Measurements from ENCODE around the gene SIGLEC14. TPM values are rescaled to one million over a fixed set of nuclear protein-coding genes. Genes with fewer than 3 reads are reported as not detected.
"Not testable (repeated sequence)": the region's sequence is repeated elsewhere in the genome, so short reads cannot be mapped to it uniquely, and the experiment has no call there.

The SIGLEC14 gene
- 1 to 10 TPM in 1 of 3 donors, under 1 TPM in 2; 0.12 to 1.9 (median 0.99) TPM for polyA plus RNA-seq

DNA sequence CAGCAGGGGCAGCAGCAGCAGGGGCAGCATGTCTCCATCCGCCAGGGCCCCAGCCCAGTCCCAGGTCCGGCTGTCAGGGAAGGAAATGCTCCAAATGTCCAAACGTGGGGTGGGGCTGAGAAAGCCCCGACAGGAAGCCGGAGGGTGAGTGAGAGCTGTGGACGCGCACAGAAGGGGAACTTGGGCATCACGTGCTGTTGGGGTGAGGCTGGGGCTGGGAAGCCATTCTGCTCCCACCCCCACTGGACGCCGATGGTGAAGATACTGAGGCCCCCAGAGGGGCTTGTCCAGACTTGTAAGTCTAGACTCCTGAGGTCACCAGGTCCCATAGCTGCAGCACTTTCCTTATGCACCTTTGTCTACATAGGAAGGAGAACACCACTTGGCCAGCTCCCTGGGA is at the start of gene SIGLEC14:
Gene SIGLEC14, minus strand, starts transcription at position 96 of the 400 bp plus-strand sequence. Its CDS starts 66 bp downstream, at position 30.
- not testable (repeated sequence) for H3K9me3 Mint-ChIP-seq; H3K4me3 Mint-ChIP-seq; H3K27ac Mint-ChIP-seq; H3K27me3 Mint-ChIP-seq (ENCODE audit: low read depth in 3 of 3); H3K36me3 Mint-ChIP-seq; DNase-seq; H3K4me1 Mint-ChIP-seq

GRCh38 chr19:51695702-51696315 is 49.2 kb upstream of the SIGLEC14 start:
- Mint-ChIP-seq H3K27me3 (ENCODE audit: low read depth in 3 of 3) (peaks cover 6 to 11% (median 8%) of the 10 kb centered on the region in 3 donors), H3K36me3 (peaks cover 0 to 5% (median 0%) of the 10 kb centered on the region in 3 donors), H3K27ac (no peak overlapping the region), H3K9me3 (no peaks in the 10 kb centered on the region), H3K4me1 (peaks cover 0 to 2% of the 10 kb centered on the region in 2 donors), H3K4me3 (no peak overlapping the region)
- no peak for DNase-seq

- Mint-ChIP-seq H3K27me3 (ENCODE audit: low read depth in 3 of 3) (peaks cover 8 to 15% (median 8%) of the 10 kb centered on the region in 3 donors), H3K4me1 (peaks cover 0 to 4% of the 10 kb centered on the region in 2 donors), H3K4me3 (no peak overlapping the region), H3K27ac (no peak overlapping the region), H3K36me3 (peaks cover 0 to 5% (median 0%) of the 10 kb centered on the region in 3 donors), H3K9me3 (no peaks in the 10 kb centered on the region)
- no peak for DNase-seq
Measured at GRCh38 chr19:51695088-51695487, 48.5 kb upstream of the SIGLEC14 start.

DNA sequence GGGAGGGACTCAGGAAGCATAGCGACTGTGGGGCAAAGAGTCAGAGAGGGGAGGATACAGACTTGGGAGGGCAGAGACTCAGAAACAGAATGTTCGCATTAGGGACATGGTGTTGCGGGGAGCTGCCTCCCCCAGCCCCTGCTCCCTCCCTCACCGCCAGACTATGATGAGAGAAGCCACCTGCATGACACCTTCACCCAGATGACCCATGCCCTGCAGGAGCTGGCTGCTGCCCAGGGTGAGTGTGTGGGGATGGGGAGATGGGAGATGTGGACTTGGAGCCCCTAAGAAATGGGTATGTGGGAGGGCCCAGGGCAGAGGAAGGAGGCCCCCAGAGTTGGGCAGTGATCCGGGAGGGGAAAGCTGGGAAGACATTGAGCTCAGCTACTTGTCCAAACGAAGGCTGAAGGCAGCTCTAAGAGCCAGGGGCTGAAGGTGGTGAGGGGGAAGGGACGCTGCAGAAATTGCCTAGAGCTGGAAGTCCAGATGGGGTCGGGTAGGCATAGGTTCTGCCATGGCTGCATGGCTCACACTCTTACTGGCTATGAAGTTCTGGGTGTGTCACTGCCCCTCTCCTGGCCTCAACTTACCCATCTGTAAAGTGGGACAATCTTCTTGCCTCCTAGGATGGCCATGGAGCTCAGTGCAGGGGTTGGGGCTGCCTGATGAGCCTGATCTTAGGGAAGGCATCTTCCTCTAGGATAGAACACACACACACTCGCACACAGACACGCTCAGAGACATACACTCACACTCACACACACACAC is 47.9 kb upstream of the SIGLEC14 start:
- no peak overlapping the region for H3K4me3 Mint-ChIP-seq
- H3K27ac Mint-ChIP-seq: no peak overlapping the region
- H3K4me1 Mint-ChIP-seq: peaks cover 0 to 8% of the 10 kb centered on the region in 2 donors
- peaks cover 0 to 5% (median 0%) of the 10 kb centered on the region in 3 donors for H3K36me3 Mint-ChIP-seq
- peaks cover 8 to 16% (median 8%) of the 10 kb centered on the region in 3 donors for H3K27me3 Mint-ChIP-seq (ENCODE audit: low read depth in 3 of 3)
- no peaks in the 10 kb centered on the region for H3K9me3 Mint-ChIP-seq
- no peak for DNase-seq

GRCh38 chr19:51693819-51694218 is 47.2 kb upstream of the SIGLEC14 start:
- Mint-ChIP-seq H3K36me3 (peaks cover 0 to 5% (median 0%) of the 10 kb centered on the region in 3 donors), H3K4me3 (no peak overlapping the region), H3K9me3 (no peaks in the 10 kb centered on the region), H3K4me1 (peaks cover under 1 to 8% of the 10 kb centered on the region in 2 donors), H3K27me3 (ENCODE audit: low read depth in 3 of 3) (peaks cover 8 to 16% (median 8%) of the 10 kb centered on the region in 3 donors), H3K27ac (no peak overlapping the region)
- no peak for DNase-seq

GRCh38 chr19:51693260-51693659 is 46.6 kb upstream of the SIGLEC14 start, which contains the start of gene SPACA6:
Gene SPACA6 (plus strand): TSS chr19:51693330. CDS start chr19:51693527, 197 bp downstream.
- Mint-ChIP-seq H3K27me3 (ENCODE audit: low read depth in 3 of 3) (peaks cover 10 to 20% (median 13%) of the 10 kb centered on the region in 3 donors), H3K27ac (no peak within 1 kb of the TSS), H3K4me1 (peaks cover 6 to 12% of the 10 kb centered on the region in 2 donors), H3K4me3 (no peak within 1 kb of the TSS), H3K9me3 (no peaks in the 10 kb centered on the region), H3K36me3 (peaks cover 4 to 8% (median 4%) of the 10 kb centered on the region in 3 donors)
- no peak for DNase-seq

- H3K4me3 Mint-ChIP-seq: no peak overlapping the region
- H3K27ac Mint-ChIP-seq: no peak overlapping the region
- H3K36me3 Mint-ChIP-seq: peaks cover 4 to 8% (median 4%) of the 10 kb centered on the region in 3 donors
- DNase-seq: no peak
- peaks cover 10 to 27% (median 19%) of the 10 kb centered on the region in 3 donors for H3K27me3 Mint-ChIP-seq (ENCODE audit: low read depth in 3 of 3)
- H3K9me3 Mint-ChIP-seq: no peaks in the 10 kb centered on the region
- H3K4me1 Mint-ChIP-seq: peaks cover 7 to 15% of the 10 kb centered on the region in 2 donors
Measured at GRCh38 chr19:51692468-51692867, 45.8 kb upstream of the SIGLEC14 start.

- no peak for DNase-seq
- Mint-ChIP-seq H3K4me3 (no peak overlapping the region), H3K4me1 (peaks cover 7 to 15% of the 10 kb centered on the region in 2 donors), H3K9me3 (peaks cover 0 to under 1% (median 0%) of the 10 kb centered on the region in 6 donors), H3K27me3 (ENCODE audit: low read depth in 3 of 3) (peaks cover 16 to 32% (median 23%) of the 10 kb centered on the region in 3 donors), H3K27ac (no peak overlapping the region), H3K36me3 (peaks cover 4 to 8% (median 4%) of the 10 kb centered on the region in 3 donors)
Measured at GRCh38 chr19:51691584-51692428, 45.2 kb upstream of the SIGLEC14 start.

- Mint-ChIP-seq H3K36me3 (peaks cover 4 to 8% (median 4%) of the 10 kb centered on the region in 3 donors), H3K27me3 (ENCODE audit: low read depth in 3 of 3) (peaks cover 18 to 37% (median 23%) of the 10 kb centered on the region in 3 donors), H3K27ac (no peak overlapping the region), H3K9me3 (peaks cover 0 to 2% (median 0%) of the 10 kb centered on the region in 6 donors), H3K4me3 (no peak overlapping the region), H3K4me1 (peaks cover 7 to 15% of the 10 kb centered on the region in 2 donors)
- no peak for DNase-seq
Measured at GRCh38 chr19:51691074-51691583, 44.5 kb upstream of the SIGLEC14 start.

DNA sequence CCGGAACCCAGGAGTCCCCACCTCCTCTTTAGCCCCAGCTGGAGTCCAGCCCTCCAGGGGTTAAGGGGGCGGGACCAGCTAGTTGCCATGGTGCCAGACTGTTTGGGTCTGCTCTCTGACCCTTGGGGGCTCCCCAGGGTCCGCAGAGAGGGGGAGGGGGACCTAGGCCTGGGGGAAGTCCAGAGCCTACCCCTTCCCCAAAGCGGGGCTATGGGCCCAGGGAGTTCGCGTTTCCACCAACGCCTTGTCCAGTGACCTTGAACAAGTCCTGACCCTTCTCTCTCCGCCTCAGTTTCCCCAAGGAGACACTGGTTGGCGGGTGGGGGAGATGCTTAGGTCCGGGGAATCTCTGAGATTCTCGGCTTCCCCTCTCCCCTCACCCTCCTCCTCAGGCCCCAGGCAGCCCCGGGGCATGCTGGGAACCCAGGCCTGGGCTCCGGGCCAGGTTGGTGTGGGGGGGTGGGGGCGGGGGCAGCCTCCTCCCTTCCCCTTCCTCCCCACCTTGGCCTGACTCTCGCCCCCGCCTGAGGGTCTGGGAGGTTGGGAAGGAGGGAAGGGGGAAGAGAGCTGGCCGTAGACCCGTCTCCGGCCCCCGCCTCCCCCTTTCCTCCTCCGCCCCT is 43.9 kb upstream of the SIGLEC14 start:
- peak in 2 of 3 donors; percentile 3 to 18 for DNase-seq
- H3K27me3 Mint-ChIP-seq (ENCODE audit: low read depth in 3 of 3): peaks cover 18 to 37% (median 21%) of the 10 kb centered on the region in 3 donors
- peak overlapping the region in 3 of 5 donors; percentile 25 to 60 (median 47) for H3K4me3 Mint-ChIP-seq
- H3K9me3 Mint-ChIP-seq: peaks cover 0 to 2% (median 0%) of the 10 kb centered on the region in 6 donors
- H3K4me1 Mint-ChIP-seq: peaks cover 7 to 15% of the 10 kb centered on the region in 2 donors
- peaks cover 4 to 8% (median 4%) of the 10 kb centered on the region in 3 donors for H3K36me3 Mint-ChIP-seq
- no peak overlapping the region for H3K27ac Mint-ChIP-seq

GRCh38 chr19:51689751-51690453 is 43.3 kb upstream of the SIGLEC14 start:
- no peak for DNase-seq
- H3K4me3 Mint-ChIP-seq: peak overlapping the region in 3 of 5 donors; percentile 25 to 60 (median 56)
- H3K36me3 Mint-ChIP-seq: peaks cover 4 to 8% (median 4%) of the 10 kb centered on the region in 3 donors
- H3K9me3 Mint-ChIP-seq: peaks cover 0 to 3% (median under 1%) of the 10 kb centered on the region in 6 donors
- H3K27ac Mint-ChIP-seq: no peak overlapping the region
- H3K4me1 Mint-ChIP-seq: peaks cover 7 to 15% of the 10 kb centered on the region in 2 donors
- H3K27me3 Mint-ChIP-seq (ENCODE audit: low read depth in 3 of 3): peaks cover 18 to 37% (median 23%) of the 10 kb centered on the region in 3 donors

All from immature natural killer cell (primary cell).